DMS114 treated with DMSO at 0.1 percent for 48 hours (cell line): ENCODE data around the gene SON.
"Not testable (repeated sequence)": the region's sequence is repeated elsewhere in the genome, so short reads cannot be mapped to it uniquely, and the experiment has no call there.

Source experiments
- DNase-seq: peaks from one replicate; lab custom pipeline; 2025; ENCODE audit not compliant: unreplicated experiment; lab: John Stamatoyannopoulos, UW

Gene SON, protein sequence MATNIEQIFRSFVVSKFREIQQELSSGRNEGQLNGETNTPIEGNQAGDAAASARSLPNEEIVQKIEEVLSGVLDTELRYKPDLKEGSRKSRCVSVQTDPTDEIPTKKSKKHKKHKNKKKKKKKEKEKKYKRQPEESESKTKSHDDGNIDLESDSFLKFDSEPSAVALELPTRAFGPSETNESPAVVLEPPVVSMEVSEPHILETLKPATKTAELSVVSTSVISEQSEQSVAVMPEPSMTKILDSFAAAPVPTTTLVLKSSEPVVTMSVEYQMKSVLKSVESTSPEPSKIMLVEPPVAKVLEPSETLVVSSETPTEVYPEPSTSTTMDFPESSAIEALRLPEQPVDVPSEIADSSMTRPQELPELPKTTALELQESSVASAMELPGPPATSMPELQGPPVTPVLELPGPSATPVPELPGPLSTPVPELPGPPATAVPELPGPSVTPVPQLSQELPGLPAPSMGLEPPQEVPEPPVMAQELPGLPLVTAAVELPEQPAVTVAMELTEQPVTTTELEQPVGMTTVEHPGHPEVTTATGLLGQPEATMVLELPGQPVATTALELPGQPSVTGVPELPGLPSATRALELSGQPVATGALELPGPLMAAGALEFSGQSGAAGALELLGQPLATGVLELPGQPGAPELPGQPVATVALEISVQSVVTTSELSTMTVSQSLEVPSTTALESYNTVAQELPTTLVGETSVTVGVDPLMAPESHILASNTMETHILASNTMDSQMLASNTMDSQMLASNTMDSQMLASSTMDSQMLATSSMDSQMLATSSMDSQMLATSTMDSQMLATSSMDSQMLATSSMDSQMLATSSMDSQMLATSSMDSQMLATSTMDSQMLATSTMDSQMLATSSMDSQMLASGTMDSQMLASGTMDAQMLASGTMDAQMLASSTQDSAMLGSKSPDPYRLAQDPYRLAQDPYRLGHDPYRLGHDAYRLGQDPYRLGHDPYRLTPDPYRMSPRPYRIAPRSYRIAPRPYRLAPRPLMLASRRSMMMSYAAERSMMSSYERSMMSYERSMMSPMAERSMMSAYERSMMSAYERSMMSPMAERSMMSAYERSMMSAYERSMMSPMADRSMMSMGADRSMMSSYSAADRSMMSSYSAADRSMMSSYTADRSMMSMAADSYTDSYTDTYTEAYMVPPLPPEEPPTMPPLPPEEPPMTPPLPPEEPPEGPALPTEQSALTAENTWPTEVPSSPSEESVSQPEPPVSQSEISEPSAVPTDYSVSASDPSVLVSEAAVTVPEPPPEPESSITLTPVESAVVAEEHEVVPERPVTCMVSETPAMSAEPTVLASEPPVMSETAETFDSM (N-terminal part only)

DNA sequence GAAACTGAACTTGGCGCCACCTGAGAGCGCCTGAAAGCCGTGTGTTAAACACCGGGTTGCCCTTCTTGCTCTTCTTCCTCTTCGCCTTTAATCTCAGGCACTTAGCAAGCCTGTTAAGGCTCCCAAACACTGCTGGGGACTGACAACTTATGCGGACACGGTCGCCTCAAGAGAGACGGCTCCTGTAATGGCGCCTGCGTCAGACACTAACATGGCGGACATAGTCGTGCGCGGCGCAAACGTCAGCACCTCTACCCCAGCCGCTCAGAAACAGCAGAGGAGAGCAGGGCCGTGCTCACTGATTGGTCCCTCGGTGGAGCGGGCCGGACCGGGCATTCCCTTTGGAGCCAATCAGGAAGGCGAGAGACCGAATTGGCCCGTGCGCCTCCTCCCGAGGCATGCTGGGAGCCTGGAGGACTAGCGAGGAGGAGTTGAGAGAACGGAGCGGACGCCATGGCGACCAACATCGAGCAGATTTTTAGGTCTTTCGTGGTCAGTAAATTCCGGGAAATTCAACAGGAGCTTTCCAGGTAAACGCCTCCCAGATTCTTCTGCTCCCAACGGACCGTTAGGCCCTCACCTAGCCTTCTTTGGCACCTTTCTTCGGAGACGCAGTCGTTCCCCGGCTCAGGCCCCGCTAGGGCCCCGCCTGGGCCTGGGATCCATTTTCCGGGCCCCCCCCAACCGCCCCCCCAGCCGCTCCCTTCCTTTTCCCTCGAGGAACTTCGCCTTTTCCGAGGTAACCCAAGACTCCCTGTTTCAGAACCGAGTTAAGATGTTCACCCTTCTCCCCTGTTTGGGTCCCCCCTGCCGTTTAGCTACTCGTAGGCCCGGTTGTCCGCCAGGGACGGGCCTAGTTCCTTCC lies at the start of gene SON:
TSS of gene SON (plus strand) at position 399 of the 865 bp plus-strand sequence. CDS start at position 454, 55 bp downstream.
- DNase-seq, result peak; percentile 94

DNA sequence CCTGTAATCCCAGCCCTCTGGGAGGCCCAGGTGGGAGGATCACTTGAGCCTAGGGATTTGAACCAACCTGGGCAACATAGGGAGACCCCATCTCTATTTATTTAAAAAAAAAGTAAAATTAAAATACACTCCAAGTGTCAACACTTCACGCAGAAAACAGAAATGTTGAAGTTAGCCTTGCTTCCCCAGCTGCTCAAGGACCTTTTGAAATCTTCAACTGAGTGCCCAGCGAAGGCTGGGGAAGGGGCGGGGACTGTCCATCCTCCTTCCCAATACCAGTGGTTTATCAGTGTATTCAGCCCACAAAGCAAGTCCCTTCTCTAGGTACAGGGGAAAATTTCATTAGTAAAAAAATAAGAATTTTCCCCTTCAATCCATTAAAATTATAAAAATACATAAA lies 49.1 kb upstream of the SON start:
- no peak for DNase-seq

DNA sequence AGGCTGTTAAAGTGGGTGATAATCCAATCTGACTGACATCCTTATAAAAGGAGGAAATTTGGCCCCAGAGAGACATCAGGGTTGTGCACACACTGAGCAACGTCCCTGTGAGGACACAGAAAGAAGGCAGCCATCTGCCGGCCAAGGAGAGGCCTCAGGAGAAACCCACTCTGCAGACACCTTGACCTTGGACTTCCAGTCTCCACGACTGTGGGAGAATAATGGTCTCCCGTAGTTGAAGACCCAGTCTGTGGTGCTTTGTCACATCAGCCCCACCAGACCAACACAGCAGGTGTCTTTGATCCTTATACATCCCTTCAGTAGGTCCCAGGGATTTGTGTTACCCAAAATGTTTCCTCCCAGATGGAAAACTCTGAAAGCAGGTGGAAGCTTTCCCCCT lies 47.1 kb upstream of the SON start:
- no peak for DNase-seq

DNA sequence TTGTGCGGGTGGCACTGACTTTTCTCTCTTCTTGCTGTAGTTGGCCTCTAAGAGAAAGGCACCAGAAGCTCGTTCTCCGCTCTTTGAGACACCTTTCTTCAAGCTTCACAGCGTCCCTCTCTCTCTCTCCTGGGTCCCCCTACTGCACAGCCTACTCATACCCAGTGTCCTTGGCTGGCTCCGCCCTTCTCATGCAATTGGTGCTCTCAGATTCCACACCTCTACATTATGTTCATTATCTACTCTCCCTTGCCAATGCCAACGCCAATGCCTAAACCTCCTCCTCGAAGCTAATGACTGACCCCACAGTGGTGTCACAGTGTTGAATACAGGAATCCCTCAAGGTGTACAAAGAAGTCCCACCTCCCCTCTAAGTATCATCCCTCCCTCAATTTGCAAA lies 46.5 kb upstream of the SON start:
- DNase-seq, result no peak

DNA sequence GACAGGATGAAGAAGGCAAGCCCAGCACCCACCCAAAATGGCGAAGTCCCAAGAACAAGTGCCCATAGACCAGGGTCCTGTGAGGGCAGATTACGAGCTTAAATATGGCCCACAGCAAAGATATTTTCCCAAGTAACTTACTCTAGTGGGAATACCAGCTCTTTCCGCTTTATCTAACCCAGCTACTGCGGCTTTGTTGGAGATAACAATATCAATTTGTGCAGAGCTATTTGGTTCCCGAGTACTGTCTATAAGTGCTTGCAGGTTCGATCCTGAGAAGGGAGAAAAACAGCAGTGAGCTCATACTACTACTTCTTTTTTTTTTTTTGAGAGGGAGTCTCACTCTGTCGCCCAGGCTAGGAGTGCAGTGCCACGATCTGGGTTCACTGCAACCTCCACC lies 37.0 kb upstream of the SON start:
- DNase-seq, result no peak

DNA sequence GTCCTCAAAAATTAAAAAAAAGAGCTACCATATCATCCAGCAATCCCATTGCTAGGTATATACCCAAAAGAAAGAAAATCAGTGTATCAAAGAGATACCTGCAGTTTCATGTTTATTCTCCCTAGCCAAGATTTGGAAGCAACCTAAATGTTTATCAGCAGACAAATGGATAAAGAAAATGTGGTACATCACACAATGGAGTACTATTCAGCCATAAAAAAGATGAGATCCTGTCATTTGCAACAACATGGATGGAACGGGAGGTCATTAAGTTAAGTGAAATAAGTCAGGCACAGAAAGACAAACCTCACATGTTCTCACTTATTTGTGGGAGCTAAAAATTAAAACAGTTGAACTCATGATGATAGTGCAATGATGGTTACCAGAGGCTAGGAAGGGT lies 35.8 kb upstream of the SON start:
- not testable (repeated sequence) for DNase-seq

DNA sequence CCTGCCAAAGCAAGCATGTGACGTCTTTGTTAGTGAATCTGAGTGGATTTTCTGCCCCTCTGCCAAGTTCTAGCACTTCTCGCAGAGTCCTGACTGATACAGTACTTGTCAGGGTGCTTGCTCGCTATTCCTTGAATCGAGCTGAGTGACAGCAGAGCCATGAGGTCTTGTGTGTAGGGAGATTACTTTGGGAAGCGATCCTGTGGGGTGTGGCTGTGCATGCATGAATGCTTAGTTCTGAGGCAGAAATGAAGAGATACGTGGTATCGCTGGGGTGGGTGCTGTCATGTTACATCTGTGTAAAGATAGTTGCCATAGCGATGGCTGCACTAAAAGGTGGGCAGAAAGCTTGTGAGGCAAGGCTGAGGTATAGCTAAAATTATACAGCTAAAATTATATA lies 32.0 kb upstream of the SON start:
- DNase-seq, result no peak

DNA sequence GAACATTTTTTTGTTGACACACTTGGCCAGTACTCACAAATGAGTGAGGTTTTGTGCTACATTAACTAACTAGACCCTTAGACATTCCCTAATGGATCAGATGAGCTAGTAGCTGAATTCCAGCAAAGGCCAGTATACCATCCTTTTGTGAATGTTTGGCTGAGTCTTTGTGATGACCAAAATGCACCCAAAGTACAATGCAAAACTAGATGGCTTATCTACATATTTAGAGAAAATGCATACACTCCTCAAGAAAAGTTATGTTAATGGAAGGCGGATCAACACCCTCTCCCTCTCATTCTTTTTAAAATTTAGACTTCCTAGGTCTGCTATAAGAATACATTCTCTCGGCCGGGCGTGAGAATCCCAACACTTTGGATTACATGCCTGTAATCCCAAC lies 31.2 kb upstream of the SON start:
- DNase-seq, result no peak

DNA sequence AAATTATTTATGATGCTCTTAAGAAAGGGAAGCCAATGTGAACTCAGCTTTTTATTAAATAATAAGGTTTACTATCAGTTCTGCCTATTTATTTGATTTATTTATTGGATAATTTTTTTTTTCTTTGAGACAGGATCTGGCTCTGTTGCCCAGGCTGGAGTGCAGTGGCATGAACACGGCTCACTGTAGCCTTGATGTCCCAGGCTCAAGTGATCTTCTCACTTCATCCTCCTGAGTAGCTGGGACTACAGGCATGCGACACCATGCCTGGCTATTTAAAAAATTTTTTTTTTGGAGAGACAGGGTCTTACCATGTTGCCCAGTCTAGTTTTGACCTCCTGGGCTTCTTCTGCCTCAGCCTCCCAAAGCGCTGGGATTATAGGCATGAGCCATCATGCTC lies 30.4 kb upstream of the SON start:
- DNase-seq, result no peak

DNA sequence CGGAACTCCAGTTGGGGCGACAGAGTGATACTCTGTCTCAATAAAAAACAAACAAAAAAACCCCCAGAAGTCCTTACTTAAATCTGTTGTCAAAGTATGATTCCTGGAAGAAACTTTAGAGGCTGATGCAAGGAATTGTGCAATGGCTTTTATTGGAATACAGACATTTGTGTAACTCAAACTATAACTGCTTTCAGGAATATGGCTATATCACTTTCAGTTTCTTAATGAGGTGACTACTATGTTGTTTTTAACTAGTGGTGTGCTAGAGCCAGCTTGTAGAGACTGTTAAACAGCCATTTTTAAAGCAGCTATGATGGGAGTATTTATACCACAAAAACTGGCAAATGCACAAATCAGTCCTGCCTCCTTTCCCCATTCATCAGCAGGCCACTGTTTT lies 28.6 kb upstream of the SON start:
- DNase-seq, result no peak

DNA sequence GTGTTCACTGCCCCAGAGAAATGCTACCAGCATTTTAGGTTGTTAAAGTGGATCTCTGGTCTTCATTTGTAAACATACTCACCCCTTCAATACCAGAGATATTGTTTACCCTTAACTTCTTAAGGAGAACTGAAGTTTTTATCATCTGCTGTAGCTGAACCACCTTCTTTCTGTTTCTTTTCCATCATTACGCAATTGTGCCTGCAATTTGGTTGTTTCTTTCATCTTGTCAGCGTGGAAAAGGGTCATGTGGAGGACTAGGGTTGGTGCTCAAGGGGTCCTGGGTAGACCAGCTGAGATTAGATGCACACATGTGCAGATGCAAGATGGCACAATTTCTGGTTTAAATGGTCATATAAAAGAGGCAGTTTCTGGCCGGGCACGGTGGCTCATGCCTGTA lies 23.9 kb upstream of the SON start:
- no peak for DNase-seq

DNA sequence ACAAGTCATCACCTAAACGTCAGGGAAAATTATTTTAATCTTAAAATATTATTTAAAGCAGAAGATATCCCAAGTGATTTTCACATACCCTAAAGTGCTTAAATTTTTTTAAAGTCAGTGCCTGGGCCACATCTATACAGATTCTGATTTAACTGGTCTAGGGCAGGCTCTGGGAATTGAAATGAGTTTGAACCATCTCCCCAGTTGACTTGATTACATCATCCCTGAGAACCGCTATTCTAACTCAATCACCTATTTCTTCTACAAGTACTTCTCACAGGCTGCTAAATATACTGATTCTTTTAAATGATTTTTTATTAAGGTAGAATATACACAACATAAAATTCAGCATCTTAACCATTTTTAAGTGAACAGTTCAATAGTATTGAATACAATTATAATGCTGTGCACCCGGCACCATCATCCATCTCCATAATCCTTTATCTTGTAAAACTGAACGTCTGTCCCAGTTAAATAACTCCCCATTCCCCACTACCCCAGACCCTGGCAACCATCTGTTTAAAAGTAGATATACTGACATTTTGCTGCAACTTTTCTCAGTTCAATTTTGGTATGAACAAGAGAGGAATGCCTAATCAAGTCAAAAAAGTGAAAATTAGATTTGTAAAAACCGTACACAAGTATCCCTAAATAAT lies 20.4 kb upstream of the SON start:
- no peak for DNase-seq

DNA sequence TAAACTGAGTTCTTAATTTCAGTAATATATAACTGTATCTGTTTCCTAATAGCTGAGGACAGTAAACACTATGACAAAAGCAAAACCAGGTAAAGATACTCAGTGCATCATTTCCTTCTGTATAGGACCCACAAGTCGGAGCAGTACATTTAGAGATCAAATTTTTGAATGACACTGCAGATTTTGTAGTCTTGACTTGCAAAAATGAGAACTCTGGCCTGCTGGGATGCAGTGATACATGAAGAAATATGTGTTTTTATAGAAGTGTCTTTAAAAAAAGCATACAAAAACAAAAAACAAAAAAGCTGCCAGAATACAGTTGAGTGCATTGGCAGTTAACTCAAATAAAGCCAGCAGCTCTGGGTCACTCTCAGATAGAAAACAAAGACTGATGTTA lies 19.9 kb upstream of the SON start:
- no peak for DNase-seq

DNA sequence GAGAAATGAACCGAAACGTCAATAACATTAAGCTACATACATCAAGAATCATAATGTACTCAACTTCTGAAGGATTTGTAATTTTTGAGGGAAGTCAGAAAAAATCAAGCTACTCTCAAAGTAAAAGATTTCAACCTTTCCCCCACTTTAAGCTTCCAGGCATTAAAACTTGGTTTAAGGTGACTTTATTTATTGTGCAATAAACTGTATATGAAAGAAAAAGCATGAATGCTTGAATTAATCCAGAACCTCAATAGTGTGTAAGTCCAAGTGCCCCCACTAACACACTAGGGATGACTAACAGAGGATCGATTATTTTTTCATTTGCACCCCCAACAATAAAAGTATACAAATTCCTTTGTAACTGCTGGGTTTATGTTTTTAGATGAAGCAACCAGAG lies 11.8 kb upstream of the SON start:
- DNase-seq, result no peak

DNA sequence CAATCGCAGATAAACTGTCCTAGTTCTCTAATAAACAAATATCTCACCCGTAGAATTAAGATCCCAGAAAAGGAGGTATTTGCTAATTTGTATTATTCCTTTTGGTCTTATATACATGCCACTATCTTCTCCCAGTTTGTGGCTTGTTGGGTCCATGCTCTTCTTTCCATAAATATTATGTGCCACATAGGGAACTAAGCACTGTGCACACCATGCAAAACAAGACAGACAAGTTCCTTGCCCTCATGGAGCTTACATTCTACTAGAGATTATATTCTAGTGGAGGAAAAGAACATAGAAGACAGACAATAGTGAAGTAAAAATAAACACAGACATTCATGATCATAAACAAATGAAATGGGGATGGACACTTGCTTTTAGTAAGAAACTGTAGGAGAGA lies 5.6 kb upstream of the SON start:
- DNase-seq, result no peak

DNA sequence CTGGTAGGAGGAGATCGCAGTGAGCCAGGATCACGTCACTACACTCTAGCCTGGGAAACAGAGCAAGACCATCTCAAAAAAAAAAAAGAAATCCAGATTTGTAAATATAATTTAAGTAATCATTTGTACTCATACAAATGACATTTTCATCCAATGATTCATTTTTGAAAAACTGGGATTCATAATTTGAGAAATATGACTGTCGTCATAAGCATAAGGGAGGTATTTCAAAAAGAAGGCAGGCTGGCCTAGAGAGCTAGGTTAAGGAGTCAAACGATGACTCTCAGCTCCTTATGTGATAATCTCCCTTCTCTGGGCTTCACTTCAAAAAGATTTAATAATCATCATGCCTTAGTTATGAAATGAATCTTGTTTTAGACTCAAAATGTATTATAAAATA lies 3.2 kb upstream of the SON start:
- no peak for DNase-seq

DNA sequence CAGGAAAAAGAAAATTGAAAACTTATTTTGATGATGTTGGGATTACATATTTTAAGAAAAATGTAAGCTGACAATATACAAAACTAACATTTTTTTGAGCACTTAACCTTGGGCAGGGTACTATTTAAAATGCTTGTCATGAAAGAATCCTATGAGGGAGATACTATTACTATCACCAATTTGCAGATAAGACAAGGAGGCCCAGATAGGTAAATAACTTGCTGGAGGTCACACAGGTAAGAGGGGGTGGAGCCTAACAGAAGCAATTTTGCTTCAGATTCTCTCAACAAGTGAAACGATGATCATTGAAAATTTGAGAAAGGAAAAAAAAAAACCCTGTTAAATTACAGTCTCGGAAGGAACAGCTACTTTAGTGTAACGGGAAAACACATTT lies 2.1 kb upstream of the SON start:
- DNase-seq, result no peak

DNA sequence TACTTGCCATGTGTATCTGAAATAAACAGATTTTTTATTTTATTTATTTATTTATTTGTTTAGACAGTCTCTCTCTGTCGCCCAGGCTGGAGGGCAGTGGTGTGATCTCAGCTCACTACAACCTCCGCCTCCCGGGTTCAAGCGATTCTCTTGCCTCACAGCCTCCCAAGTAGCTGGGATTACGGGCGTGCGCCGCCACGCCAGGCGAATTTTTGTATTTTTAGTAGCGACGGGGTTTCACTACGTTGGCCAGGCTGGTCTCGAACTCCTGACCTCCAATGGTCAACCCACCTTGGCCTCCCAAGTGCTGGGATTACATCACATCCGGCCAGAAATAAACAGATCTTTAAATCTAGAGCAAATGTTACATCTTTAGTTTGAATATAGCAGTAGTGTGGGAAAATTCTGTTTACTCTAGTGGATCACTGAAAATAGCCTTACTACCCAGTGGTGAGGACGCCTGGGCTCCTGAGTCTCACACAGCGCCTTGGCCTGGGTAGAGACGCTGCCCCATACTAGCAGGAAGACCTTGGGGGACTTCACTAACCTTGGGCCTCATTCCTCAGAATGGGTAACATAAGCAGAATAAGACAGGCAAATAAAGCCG lies 1.6 kb upstream of the SON start:
- DNase-seq, result no peak
